Keratinocyte (primary cell): ENCODE results near the gene PCDHA7. TPM values are rescaled to one million over a fixed set of nuclear protein-coding genes. Genes with fewer than 3 reads are reported as not detected.
"Not testable (repeated sequence)": the region's sequence is repeated elsewhere in the genome, so short reads cannot be mapped to it uniquely, and the experiment has no call there.

Source experiments
- DNase-seq: peaks from one replicate; pipeline ENCODE4 v3.0.0-alpha.2; 2011; ENCODE audit warnings: low read depth, missing footprints, low spot score
- FAIRE-seq: peaks from 2 replicates; lab custom pipeline; 2011; peaks lifted over from hg19 to GRCh38; lab: Jason Lieb, UNC
- H2AFZ ChIP-seq: 2 replicates; pipeline ENCODE4 v1.6.0; 2012; ENCODE audit warnings: low read length, control low read depth, inconsistent platforms; ENCODE audit not compliant: control insufficient read depth
- H3K27ac ChIP-seq: 2 replicates; pipeline ENCODE4 v1.5.1; 2011; ENCODE audit warnings: low read length; ENCODE audit not compliant: control insufficient read depth, insufficient read depth
- H3K27me3 ChIP-seq: 3 replicates; pipeline ENCODE4 v1.6.0; 2011; ENCODE audit warnings: low read length; ENCODE audit not compliant: control insufficient read depth, insufficient read depth; ENCODE audit errors: extremely low read depth
- H3K36me3 ChIP-seq, 2 experiments: 2 replicates in 1 of 2; 3 replicates in 1 of 2; pipeline ENCODE4 v1.5.1; 2011; ENCODE audit warnings: low read length in 2 of 2, mild to moderate bottlenecking in 1 of 2; ENCODE audit not compliant: control insufficient read depth in 2 of 2, insufficient read depth in 2 of 2; ENCODE audit errors: extremely low read depth in 1 of 2
- H3K4me1 ChIP-seq: 3 replicates; pipeline ENCODE4 v1.5.1; 2011; ENCODE audit warnings: low read length; ENCODE audit not compliant: control insufficient read depth, insufficient read depth; ENCODE audit errors: extremely low read depth
- H3K4me2 ChIP-seq: 3 replicates; pipeline ENCODE4 v1.6.0; 2011; ENCODE audit warnings: low read depth, low read length; ENCODE audit not compliant: control insufficient read depth, insufficient read depth; ENCODE audit errors: extremely low read depth
- H3K4me3 ChIP-seq, 3 experiments: fragments of 200-600 bp in 1 of 3; sonication (generic) in 1 of 3; 2 replicates in 2 of 3; 3 replicates in 1 of 3; pipeline ENCODE4 v1.5.1; 2011 to 2016; ENCODE audit warnings: low read length in 3 of 3, mild to moderate bottlenecking in 3 of 3, control low read depth in 2 of 3, inconsistent platforms in 1 of 3, low read depth in 1 of 3, mixed read lengths in 1 of 3, mixed run types in 1 of 3, moderate library complexity in 1 of 3; ENCODE audit not compliant: control insufficient read depth in 2 of 3, insufficient read depth in 2 of 3; ENCODE audit errors: extremely low read depth in 1 of 3
- H3K79me2 ChIP-seq: 2 replicates; pipeline ENCODE4 v1.6.0; 2012; ENCODE audit warnings: low read length; ENCODE audit not compliant: control insufficient read depth, insufficient read depth
- H3K9ac ChIP-seq: 3 replicates; pipeline ENCODE4 v1.6.0; 2011; ENCODE audit warnings: low read length; ENCODE audit not compliant: control insufficient read depth, insufficient read depth; ENCODE audit errors: extremely low read depth
- H3K9me1 ChIP-seq: 3 replicates; pipeline ENCODE4 v1.6.0; 2011; ENCODE audit warnings: low read length; ENCODE audit not compliant: control insufficient read depth, insufficient read depth; ENCODE audit errors: extremely low read depth
- H3K9me3 ChIP-seq: 2 replicates; pipeline ENCODE4 v1.5.1; 2012; ENCODE audit warnings: low read depth, low read length; ENCODE audit not compliant: control insufficient read depth
- H4K20me1 ChIP-seq: 3 replicates; pipeline ENCODE4 v1.6.0; 2011; ENCODE audit warnings: low read length; ENCODE audit not compliant: control insufficient read depth, insufficient read depth; ENCODE audit errors: extremely low read depth
- EZH2 ChIP-seq: IDR thresholded peaks from one replicate; pipeline ENCODE4 v1.6.1; 2012; ENCODE audit warnings: inconsistent platforms, mild to moderate bottlenecking, low read length, moderate library complexity
- dilution Hi-C: fragments of 300-500 bp; cut with MboI; formaldehyde crosslinking; loops from one replicate; pipeline ENCODE4 v1.7.0; 2020; ENCODE audit warnings: low sequenced_read_pairs; ENCODE audit not compliant: extremely low pct_ligation_motif_present
- polyA plus RNA-seq, 5 experiments: library from polyadenylated mRNA; depleted of rRNA in 3 of 5; stranded (reverse) in 3 of 5; stranded (forward) in 1 of 5; unstranded in 1 of 5; fragments of >200 nt; gene quantifications; 1 replicate in 1 of 5; 2 replicates in 3 of 5; 3 replicates in 1 of 5; pipeline versions ENCODE4 v1.2.1 to v1.2.3, GENCODE V29; 2011 to 2012; ENCODE audit warnings: missing spikeins in 2 of 5, low read depth in 1 of 5, low replicate concordance in 1 of 5
- TF ChIP-seq, protein P1 (sequence below), 3 experiments: IDR thresholded peaks in 1 of 3; conservative IDR thresholded peaks in 1 of 3; optimal IDR thresholded peaks in 1 of 3; 2 replicates in 2 of 3; 3 replicates in 1 of 3; pipeline versions ENCODE3 to v1.5.1; 2011; ENCODE audit warnings: low read length in 3 of 3, mild to moderate bottlenecking in 3 of 3, moderate library complexity in 2 of 3, control low read depth in 1 of 3, inconsistent platforms in 1 of 3; ENCODE audit not compliant: insufficient read depth in 2 of 3; ENCODE audit errors: extremely low read depth in 1 of 3

PCDHA7 gene
- polyA plus RNA-seq, 1 donor (not counting 4 experiments of a cell fraction or from before 2014, with no cell fraction given) = 0.04 TPM

DNA sequence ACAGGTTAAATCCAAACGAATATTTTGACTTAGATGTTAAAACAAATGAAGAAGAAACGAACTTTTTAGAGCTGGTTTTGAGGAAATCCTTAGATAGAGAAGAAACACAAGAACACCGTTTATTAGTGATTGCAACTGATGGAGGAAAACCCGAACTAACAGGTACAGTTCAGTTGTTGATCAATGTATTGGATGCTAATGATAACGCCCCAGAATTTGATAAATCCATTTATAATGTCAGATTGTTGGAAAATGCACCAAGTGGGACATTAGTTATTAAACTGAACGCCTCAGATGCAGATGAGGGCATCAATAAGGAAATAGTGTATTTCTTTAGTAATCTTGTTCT lies 11.8 kb upstream of the PCDHA7 start:
- no peak overlapping the region for H3K27ac ChIP-seq
- H3K4me2 ChIP-seq = no peak overlapping the region
- no peaks in the 10 kb centered on the region for H3K27me3 ChIP-seq
- H3K9me3 ChIP-seq = peaks cover 9% of the 10 kb centered on the region
- no peaks in the 10 kb centered on the region for H3K36me3 ChIP-seq
- H3K9ac ChIP-seq = no peak overlapping the region
- no peak for FAIRE-seq
- no peak overlapping the region for H3K4me3 ChIP-seq
- dilution Hi-C loops = no loop called here
- no peak overlapping the region for H2AFZ ChIP-seq
- no peaks in the 10 kb centered on the region for H4K20me1 ChIP-seq
- H3K4me1 ChIP-seq = no peaks in the 10 kb centered on the region
- no peaks in the 10 kb centered on the region for H3K79me2 ChIP-seq
- H3K9me1 ChIP-seq = no peaks in the 10 kb centered on the region
- no peak for DNase-seq
- no peak for TF ChIP-seq EZH2
- TF ChIP-seq, protein P1, sequence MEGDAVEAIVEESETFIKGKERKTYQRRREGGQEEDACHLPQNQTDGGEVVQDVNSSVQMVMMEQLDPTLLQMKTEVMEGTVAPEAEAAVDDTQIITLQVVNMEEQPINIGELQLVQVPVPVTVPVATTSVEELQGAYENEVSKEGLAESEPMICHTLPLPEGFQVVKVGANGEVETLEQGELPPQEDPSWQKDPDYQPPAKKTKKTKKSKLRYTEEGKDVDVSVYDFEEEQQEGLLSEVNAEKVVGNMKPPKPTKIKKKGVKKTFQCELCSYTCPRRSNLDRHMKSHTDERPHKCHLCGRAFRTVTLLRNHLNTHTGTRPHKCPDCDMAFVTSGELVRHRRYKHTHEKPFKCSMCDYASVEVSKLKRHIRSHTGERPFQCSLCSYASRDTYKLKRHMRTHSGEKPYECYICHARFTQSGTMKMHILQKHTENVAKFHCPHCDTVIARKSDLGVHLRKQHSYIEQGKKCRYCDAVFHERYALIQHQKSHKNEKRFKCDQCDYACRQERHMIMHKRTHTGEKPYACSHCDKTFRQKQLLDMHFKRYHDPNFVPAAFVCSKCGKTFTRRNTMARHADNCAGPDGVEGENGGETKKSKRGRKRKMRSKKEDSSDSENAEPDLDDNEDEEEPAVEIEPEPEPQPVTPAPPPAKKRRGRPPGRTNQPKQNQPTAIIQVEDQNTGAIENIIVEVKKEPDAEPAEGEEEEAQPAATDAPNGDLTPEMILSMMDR (optimal IDR thresholded peaks at IDR 0.05 in 1 of 3, IDR thresholded peaks at IDR 0.05 in 1 of 3, conservative IDR thresholded peaks at IDR 0.05 in 1 of 3; ENCODE audit: extremely low read depth in 1 of 3, insufficient read depth in 2 of 3, low read length in 3 of 3) = no peak

DNA sequence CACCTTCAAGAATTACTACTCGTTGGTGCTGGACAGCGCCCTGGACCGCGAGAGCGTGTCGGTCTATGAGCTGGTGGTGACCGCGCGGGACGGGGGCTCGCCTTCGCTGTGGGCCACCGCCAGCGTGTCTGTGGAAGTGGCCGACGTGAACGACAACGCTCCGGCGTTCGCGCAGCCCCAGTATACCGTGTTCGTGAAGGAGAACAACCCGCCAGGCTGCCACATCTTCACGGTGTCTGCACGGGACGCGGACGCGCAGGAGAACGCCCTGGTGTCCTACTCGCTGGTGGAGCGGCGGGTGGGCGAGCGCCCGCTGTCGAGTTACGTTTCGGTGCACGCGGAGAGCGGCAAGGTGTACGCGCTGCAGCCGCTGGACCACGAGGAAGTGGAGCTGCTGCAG lies 11.1 kb upstream of the PCDHA7 start:
- not testable (repeated sequence) for DNase-seq

DNA sequence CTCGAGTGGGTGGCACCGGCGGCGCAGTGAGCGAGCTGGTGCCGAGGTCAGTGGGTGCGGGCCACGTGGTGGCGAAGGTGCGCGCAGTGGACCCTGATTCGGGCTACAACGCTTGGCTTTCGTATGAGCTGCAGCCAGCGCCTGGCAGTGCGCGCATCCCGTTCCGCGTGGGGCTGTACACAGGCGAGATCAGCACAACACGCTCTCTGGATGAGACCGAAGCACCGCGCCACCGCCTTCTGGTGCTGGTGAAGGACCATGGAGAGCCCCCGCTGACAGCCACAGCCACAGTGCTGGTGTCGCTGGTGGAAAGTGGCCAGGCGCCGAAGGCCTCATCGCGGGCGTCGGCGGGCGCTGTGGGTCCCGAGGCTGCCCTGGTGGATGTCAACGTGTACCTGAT lies 10.6 kb upstream of the PCDHA7 start:
- DNase-seq = no peak
- Histone ChIP-seq H3K27ac (no peak overlapping the region), H3K36me3 (no peaks in the 10 kb centered on the region), H3K4me2 (no peak overlapping the region), H3K4me3 (no peak overlapping the region), H3K27me3 (no peaks in the 10 kb centered on the region), H4K20me1 (no peaks in the 10 kb centered on the region), H3K9me3 (peaks cover 9% of the 10 kb centered on the region), H3K4me1 (no peaks in the 10 kb centered on the region), H3K9ac (no peak overlapping the region), H3K79me2 (no peaks in the 10 kb centered on the region), H3K9me1 (no peaks in the 10 kb centered on the region), H2AFZ (no peak overlapping the region)
- TF ChIP-seq, protein P1 (optimal IDR thresholded peaks at IDR 0.05 in 1 of 3, IDR thresholded peaks at IDR 0.05 in 1 of 3, conservative IDR thresholded peaks at IDR 0.05 in 1 of 3; ENCODE audit: extremely low read depth in 1 of 3, insufficient read depth in 2 of 3, low read length in 3 of 3) = no peak
- no peak for TF ChIP-seq EZH2
- FAIRE-seq = no peak
- dilution Hi-C loops = no loop called here

More for the DNA sequence above, 11.1 kb upstream of the PCDHA7 start:
- H3K4me2 ChIP-seq, H3K27me3 ChIP-seq, FAIRE-seq, H3K9me3 ChIP-seq, H3K27ac ChIP-seq, H3K9me1 ChIP-seq, H3K36me3 ChIP-seq, H3K79me2 ChIP-seq, H3K9ac ChIP-seq, dilution Hi-C loops, H4K20me1 ChIP-seq, H2AFZ ChIP-seq, H3K4me3 ChIP-seq, H3K4me1 ChIP-seq: not testable (repeated sequence)
